Glutamatergic neuron (in vitro differentiated cells): ENCODE data around the gene DCXR. TPM values are rescaled to one million over a fixed set of nuclear protein-coding genes. Genes with fewer than 3 reads are reported as not detected.

Source experiments
- DNase-seq: peaks from one replicate; pipeline ENCODE4 v3.0.0; 2022
- H3K27ac Mint-ChIP-seq: one replicate; pipeline ENCODE4 v1.8.0; 2020; ENCODE audit warnings: mild to moderate bottlenecking, mixed read lengths, inconsistent platforms; ENCODE audit not compliant: unreplicated experiment
- H3K27me3 Mint-ChIP-seq: one replicate; pipeline ENCODE4 v1.8.0; 2020; ENCODE audit warnings: mild to moderate bottlenecking, moderate library complexity, mixed read lengths, inconsistent platforms; ENCODE audit not compliant: unreplicated experiment
- H3K36me3 Mint-ChIP-seq: one replicate; pipeline ENCODE4 v1.8.0; 2020; ENCODE audit warnings: mild to moderate bottlenecking, mixed read lengths, inconsistent platforms; ENCODE audit not compliant: unreplicated experiment
- H3K4me1 Mint-ChIP-seq: one replicate; pipeline ENCODE4 v1.8.0; 2020; ENCODE audit warnings: mild to moderate bottlenecking, low read depth, mixed read lengths, inconsistent platforms; ENCODE audit not compliant: unreplicated experiment
- H3K4me3 Mint-ChIP-seq: one replicate; pipeline ENCODE4 v1.8.0; 2020; ENCODE audit warnings: mild to moderate bottlenecking, mixed read lengths, inconsistent platforms; ENCODE audit not compliant: unreplicated experiment
- H3K9me3 Mint-ChIP-seq: one replicate; pipeline ENCODE4 v1.8.0; 2020; ENCODE audit warnings: mild to moderate bottlenecking, moderate library complexity, mixed read lengths, inconsistent platforms; ENCODE audit not compliant: unreplicated experiment
- total RNA-seq: library from RNA; stranded (reverse); fragmentation: NEBNext Ultra II Directional; extraction: Animal tissue kit (Norgen Biotek cat#: 25700); gene quantifications from one replicate; pipeline ENCODE4 v1.2.1, GENCODE V29; 2021; ENCODE audit not compliant: unreplicated experiment
- TF ChIP-seq, protein P1 (sequence below): fragments of 200-600 bp; sonication (generic); IDR thresholded peaks from one replicate; pipeline ENCODE4 v1.5.0; 2021; ENCODE audit not compliant: partially characterized antibody, unreplicated experiment

The DCXR gene
- total RNA-seq, 1 donor from 2014 or later = 89.5 TPM

DNA sequence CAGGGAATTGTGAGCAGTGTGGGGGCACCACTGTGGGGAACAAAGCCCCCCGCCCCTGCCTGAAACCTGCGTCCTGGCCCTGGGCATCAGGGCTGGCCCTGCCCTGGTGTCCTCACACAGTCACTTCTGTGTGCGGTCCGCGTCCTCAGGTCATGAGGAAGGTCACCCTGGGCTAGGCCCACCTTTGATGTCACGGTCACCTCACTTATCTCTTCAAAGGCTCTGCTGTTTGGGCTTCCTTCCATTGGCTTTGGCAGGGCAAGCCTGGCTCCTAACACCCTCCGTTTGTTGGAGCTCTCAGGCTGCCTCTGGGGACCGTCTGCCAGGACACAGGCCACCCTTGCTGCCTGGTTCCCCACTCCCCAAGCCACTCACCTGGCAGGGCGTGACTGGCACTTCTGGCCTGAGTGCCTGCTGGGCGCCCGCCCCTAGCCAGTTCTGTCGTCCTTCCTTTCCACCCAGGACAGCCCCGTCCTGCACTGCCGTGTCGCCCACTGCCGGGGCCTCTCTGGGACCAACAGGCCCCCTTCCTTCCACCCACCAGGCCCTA lies 23.6 kb downstream of the DCXR start:
- no peak overlapping the region for H3K4me3 Mint-ChIP-seq
- no peak overlapping the region for H3K27ac Mint-ChIP-seq
- H3K9me3 Mint-ChIP-seq = peaks cover 3% of the 10 kb centered on the region
- no peaks in the 10 kb centered on the region for H3K4me1 Mint-ChIP-seq
- peaks cover 2% of the 10 kb centered on the region for H3K27me3 Mint-ChIP-seq
- no peak for DNase-seq
- no peaks in the 10 kb centered on the region for H3K36me3 Mint-ChIP-seq
- TF ChIP-seq, protein P1, sequence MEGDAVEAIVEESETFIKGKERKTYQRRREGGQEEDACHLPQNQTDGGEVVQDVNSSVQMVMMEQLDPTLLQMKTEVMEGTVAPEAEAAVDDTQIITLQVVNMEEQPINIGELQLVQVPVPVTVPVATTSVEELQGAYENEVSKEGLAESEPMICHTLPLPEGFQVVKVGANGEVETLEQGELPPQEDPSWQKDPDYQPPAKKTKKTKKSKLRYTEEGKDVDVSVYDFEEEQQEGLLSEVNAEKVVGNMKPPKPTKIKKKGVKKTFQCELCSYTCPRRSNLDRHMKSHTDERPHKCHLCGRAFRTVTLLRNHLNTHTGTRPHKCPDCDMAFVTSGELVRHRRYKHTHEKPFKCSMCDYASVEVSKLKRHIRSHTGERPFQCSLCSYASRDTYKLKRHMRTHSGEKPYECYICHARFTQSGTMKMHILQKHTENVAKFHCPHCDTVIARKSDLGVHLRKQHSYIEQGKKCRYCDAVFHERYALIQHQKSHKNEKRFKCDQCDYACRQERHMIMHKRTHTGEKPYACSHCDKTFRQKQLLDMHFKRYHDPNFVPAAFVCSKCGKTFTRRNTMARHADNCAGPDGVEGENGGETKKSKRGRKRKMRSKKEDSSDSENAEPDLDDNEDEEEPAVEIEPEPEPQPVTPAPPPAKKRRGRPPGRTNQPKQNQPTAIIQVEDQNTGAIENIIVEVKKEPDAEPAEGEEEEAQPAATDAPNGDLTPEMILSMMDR = no peak

DNA sequence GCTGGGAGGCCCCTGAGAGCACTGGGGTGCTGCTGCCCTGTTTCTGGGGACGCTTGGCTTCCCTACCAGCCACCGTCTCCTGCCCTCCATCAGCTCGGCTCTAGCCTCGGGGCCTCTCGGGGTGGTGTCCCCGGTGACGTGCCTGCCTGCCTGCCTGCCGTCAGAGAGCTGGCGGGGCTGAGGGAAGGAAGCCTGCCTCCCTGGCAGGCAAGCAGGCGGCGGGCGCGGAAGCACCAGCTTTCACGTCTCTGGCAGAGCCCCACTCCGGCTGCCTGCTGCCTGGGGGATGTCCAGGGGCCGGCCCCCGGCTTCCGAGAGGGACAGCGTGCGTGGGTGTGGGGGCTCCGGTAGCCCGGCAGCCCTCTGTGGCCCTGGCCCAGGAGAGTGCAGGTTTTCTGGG lies 24.2 kb downstream of the DCXR start:
- TF ChIP-seq, protein P1 = no peak
- no peaks in the 10 kb centered on the region for H3K27me3 Mint-ChIP-seq
- no peak overlapping the region for H3K27ac Mint-ChIP-seq
- no peak for DNase-seq
- H3K9me3 Mint-ChIP-seq = no peaks in the 10 kb centered on the region
- H3K4me1 Mint-ChIP-seq = no peaks in the 10 kb centered on the region
- no peaks in the 10 kb centered on the region for H3K36me3 Mint-ChIP-seq
- no peak overlapping the region for H3K4me3 Mint-ChIP-seq

- Mint-ChIP-seq H3K4me3 (no peak overlapping the region), H3K27me3 (no peaks in the 10 kb centered on the region), H3K4me1 (no peaks in the 10 kb centered on the region), H3K36me3 (no peaks in the 10 kb centered on the region), H3K27ac (no peak overlapping the region), H3K9me3 (no peaks in the 10 kb centered on the region)
- TF ChIP-seq, protein P1 = no peak
- DNase-seq = no peak
Measured at GRCh38 chr17:82012640-82013295, 24.7 kb downstream of the DCXR start.

DNA sequence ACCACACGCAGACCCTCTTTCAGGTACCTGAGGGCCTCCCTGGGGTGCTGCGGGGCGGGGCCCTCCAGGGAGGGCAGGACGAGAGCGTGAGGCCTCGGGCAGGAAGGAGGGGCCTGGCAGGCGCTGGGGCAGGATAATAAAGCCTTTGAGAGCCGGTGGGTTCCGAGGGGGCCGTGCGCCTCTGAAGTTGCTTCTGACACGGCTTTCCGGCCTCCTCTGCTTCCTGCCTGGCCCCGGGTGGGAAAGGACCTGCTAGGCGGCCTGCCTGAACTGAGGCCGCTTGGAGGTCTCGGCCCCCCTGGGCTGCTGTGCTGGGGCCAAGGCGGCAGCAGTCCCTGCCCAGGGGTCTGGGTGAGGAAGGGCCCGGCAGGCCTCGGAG lies 25.2 kb downstream of the DCXR start:
- DNase-seq = no peak
- no peaks in the 10 kb centered on the region for H3K9me3 Mint-ChIP-seq
- H3K36me3 Mint-ChIP-seq = no peaks in the 10 kb centered on the region
- H3K27ac Mint-ChIP-seq = no peak overlapping the region
- H3K4me1 Mint-ChIP-seq = no peaks in the 10 kb centered on the region
- TF ChIP-seq, protein P1 = no peak
- H3K4me3 Mint-ChIP-seq = no peak overlapping the region
- H3K27me3 Mint-ChIP-seq = no peaks in the 10 kb centered on the region

GRCh38 chr17:82011617-82012187 lies 25.8 kb downstream of the DCXR start:
- DNase-seq = no peak
- H3K9me3 Mint-ChIP-seq = no peaks in the 10 kb centered on the region

More at GRCh38 chr17:82011617-82012187, 25.8 kb downstream of the DCXR start:
- no peak overlapping the region for H3K27ac Mint-ChIP-seq
- no peaks in the 10 kb centered on the region for H3K27me3 Mint-ChIP-seq
- no peak overlapping the region for H3K4me3 Mint-ChIP-seq
- H3K36me3 Mint-ChIP-seq = no peaks in the 10 kb centered on the region
- no peaks in the 10 kb centered on the region for H3K4me1 Mint-ChIP-seq
- TF ChIP-seq, protein P1 = no peak
